IPS-18c (cell line): Measurements from ENCODE around the gene TET2.
A peak's percentile ranks its signal among the peaks of the same experiment; 100 is the strongest.

ENCODE experiments used
- H3K4me3 ChIP-seq: 2 replicates; pipeline ENCODE4 v1.7.0; 2013; ENCODE audit warnings: low read depth, mild to moderate bottlenecking, low read length, moderate library complexity; ENCODE audit not compliant: insufficient read depth
- H3K9me3 ChIP-seq: one replicate; pipeline ENCODE4 v1.6.1; 2013; ENCODE audit warnings: mild to moderate bottlenecking, low read length, moderate library complexity; ENCODE audit not compliant: control insufficient read depth, insufficient read depth

The TET2 gene

DNA sequence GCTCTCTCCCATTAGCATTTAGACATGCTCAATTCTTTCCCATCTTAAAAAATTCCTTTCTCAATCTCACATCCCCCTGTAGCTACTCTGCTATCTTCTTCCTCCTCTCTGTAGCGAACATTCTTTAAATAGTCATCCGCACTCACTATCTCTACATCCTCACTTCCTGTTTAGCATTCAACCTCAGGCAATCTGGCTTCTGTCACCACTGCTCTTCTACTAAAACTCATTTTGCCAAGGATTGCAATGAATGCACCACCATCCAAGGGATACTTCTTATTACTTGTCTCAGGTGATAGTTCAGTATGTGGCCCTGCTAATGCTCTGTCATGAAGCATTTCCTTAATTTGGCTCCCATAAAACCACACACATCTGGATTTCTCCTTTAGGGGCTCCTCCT is 10.9 kb upstream of the TET2 start:
- Histone ChIP-seq H3K4me3 (no peak overlapping the region), H3K9me3 (no peaks in the 10 kb centered on the region)

DNA sequence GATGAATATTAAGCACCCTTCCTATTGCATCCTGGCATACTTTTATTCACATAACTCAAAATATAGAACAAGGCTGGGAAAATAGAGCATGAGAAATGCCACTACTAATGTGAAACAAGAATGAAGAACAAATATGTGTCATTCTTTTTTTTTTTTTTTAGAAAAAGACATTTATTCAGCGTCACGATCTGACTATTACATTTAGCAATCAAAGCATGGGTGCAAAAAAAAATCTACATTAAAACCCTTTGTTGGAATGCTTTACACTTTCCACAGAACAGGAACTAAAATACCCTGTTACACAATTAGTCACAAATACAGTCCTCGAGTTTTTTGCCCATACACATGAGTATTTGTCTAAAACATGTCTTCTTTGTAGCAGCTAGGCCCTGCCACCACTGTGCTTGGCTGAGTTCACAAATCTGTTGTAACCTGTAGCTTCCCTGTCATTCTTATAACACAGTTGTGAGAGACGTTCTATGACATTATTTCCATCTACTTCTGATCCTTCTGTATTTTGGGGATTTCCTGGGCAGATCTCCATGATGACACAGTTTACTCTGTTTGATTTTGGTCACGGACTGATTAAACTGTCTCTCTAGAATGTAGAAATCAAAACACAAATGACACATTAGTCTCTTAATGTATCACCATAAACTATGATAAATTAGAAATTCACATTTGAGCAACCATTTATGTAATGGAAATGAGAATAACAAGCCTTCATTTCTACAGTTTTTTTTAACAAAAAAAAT is 9.4 kb upstream of the TET2 start:
- Histone ChIP-seq H3K9me3 (no peaks in the 10 kb centered on the region), H3K4me3 (no peak overlapping the region)

GRCh38 chr4:105139646-105140045 is 7.0 kb upstream of the TET2 start:
- no peaks in the 10 kb centered on the region for H3K9me3 ChIP-seq
- H3K4me3 ChIP-seq = no peak overlapping the region

- Histone ChIP-seq H3K4me3 (no peak overlapping the region), H3K9me3 (no peaks in the 10 kb centered on the region)
Observed at GRCh38 chr4:105140684-105141490, 5.8 kb upstream of the TET2 start.

DNA sequence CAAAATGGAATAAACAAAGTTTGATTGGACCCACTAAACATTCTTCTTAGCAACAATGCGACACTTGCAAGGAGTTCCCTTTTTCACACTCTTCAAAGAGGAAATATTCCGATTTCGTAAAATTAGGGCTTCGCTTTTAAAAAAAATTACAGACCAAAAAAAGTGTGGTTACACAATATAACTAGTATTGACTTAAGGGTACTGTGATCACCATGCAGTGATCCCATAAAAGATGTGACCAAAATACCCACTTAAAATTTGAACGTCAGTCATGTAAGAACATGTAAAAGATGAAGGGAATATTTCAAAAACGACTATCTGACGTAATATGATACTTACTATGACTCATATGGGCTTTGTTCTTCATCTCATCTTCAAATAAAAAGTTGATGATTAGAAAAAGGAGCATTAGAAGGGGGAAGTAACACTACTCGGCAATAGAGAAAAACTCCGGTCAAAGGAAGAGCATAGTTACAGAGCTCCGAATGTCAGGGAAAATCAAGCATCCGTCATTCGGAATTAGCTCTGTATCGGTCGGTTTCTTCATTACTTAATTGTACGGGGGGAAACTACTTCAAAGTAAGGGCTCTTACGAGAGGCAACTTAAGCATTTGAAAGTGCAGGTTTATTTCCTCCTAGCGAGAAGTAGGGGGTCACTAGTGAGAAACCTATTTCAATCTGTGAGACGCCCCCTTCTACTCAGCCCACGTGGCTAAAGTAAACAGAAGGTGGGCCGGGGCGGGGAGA is 1.3 kb upstream of the TET2 start:
- Histone ChIP-seq H3K4me3 (peak overlapping the region; percentile 50; the same call in 1 of the 2 replicates), H3K9me3 (no peaks in the 10 kb centered on the region)

DNA sequence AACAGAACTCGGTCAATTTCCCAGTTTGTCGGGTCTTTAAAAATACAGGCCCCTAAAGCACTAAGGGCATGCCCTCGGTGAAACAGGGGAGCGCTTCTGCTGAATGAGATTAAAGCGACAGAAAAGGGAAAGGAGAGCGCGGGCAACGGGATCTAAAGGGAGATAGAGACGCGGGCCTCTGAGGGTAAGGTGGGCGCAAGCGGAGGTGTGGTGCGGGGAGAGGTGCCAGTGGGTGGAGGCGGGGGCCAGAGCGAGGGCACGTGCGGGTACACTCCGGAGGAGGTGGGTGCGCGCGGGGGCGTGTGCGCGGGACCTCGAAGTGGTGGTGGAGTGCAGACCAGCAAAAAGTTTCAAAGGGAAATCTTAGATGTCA is 787 bp upstream of the TET2 start:
- Histone ChIP-seq H3K9me3 (no peaks in the 10 kb centered on the region), H3K4me3 (peak overlapping the region; percentile 50)

GRCh38 chr4:105147016-105147552 is 408 bp downstream of the TET2 start:
- H3K9me3 ChIP-seq = no peaks in the 10 kb centered on the region
- peak overlapping the region; percentile 50 for H3K4me3 ChIP-seq

- peak overlapping the region; percentile 50 for H3K4me3 ChIP-seq
Observed at GRCh38 chr4:105147553-105148161, 981 bp downstream of the TET2 start.

DNA sequence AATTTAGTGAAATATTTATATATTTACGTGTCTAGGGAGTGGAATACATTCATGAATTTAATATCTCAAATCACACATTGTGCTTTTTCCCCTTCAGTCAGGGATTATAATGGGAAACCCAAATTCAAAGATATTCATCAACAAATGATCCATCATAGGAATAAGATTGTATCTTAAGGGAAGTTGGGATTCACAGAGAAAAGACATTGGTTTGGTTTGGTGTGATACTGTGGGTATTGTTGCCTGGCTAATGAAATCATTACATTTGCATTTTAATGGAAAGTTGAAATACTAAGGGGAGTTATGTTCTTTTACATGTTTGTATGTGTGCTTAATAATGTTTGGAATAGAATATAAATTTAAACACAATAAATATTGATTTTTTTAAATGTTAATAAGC is 1.7 kb downstream of the TET2 start:
- no peak overlapping the region for H3K4me3 ChIP-seq

More at GRCh38 chr4:105147553-105148161, 981 bp downstream of the TET2 start:
- no peaks in the 10 kb centered on the region for H3K9me3 ChIP-seq

DNA sequence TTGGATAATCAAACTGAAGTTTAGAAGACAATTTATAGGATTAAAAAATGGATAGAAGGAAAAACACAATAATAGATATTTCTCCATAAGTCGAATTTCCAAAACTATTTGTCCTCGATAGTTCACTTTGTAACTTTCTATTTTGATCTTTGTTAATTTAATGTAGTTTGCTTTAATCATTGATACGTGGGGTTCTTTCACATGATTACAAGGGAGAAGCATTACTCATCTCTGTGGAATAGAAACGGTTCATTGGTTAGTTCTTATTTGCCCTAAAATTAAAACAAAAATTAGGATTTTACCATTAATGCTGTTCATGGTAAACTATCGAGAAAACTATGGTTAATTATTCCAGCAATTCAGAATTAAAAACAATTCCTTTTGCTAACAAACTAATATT is 2.1 kb downstream of the TET2 start:
- Histone ChIP-seq H3K9me3 (no peaks in the 10 kb centered on the region), H3K4me3 (no peak overlapping the region)

More for the DNA sequence above, 1.7 kb downstream of the TET2 start:
- H3K9me3 ChIP-seq = no peaks in the 10 kb centered on the region

- no peak overlapping the region for H3K4me3 ChIP-seq
- no peaks in the 10 kb centered on the region for H3K9me3 ChIP-seq
Observed at GRCh38 chr4:105149771-105150170, 3.1 kb downstream of the TET2 start.

- no peaks in the 10 kb centered on the region for H3K9me3 ChIP-seq
- H3K4me3 ChIP-seq = no peak overlapping the region
Observed at GRCh38 chr4:105150503-105150902, 3.8 kb downstream of the TET2 start.

DNA sequence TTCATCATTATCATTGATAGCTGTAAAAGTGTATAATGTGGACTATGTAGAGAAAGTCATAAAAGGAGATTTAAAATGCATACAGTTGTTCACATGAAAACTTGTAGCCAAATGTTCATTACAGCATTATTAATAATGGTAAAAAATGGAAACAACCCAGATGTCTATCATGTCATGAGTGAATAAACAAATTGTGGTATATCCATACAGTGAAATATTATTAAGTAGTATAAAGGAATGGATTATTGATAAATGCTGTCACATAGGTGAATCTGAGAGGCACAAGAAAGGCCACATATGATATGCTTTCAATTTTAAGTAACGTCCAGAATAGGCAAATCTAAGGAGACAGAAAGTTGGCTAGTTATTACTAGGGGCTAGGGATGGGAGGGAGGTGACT is 7.1 kb downstream of the TET2 start:
- no peaks in the 10 kb centered on the region for H3K9me3 ChIP-seq
- H3K4me3 ChIP-seq = no peak overlapping the region

DNA sequence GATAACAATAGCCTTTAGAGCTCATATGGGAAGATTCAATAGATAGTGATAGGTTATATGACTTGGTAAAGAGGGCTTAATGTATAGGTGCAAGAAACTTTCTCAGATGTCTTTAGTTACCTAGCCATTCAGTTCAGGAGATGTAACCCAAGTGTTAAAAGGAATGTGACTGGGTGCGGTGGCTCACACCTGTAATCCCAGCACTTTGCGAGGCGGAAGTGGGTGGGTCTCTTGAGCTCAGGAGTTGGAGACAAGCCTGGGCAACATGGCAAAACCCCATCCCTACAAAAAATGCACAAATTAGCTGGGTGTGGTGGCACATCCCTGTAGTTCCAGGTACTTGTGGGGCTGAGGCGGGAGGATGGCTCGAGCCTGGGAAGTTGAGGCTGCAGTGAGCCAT is 7.9 kb downstream of the TET2 start:
- H3K4me3 ChIP-seq = no peak overlapping the region
- H3K9me3 ChIP-seq = no peaks in the 10 kb centered on the region

DNA sequence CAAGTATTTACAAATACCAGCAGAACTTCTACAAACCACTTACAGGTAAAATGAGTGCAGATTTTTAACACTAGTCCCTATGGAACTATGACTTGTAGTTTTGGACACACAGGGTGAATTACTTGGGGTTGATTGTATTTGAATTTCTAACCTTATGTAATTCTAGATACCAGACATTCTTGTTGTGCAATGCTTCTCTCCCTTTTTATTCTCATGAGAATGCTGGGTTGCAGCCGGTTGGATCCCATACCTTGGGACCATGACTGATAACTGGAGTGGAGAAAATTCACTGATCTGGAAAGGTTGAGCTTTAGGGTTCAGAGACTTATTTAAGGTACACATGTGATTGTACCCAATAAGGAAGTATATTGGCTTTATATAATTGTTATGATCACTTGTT is 8.8 kb downstream of the TET2 start:
- H3K9me3 ChIP-seq = no peaks in the 10 kb centered on the region
- H3K4me3 ChIP-seq = no peak overlapping the region

DNA sequence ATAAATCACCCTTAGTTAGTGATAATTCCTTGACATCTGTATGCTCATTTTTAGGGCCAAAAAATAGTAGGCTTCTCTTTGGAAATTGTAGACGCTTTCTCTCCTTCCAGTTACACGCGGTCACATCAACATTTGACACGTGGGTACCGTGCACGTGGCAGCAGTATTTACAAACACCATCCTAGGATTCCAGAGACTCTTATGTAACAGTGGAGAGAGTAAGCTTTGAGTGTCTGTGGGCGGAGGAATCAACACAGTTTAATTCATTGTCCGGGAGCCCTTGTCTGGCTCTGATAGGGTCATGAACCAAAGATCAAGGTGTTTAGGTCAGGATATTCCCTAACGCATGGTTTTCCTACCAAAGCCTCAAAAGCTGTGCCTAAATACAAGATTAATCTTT is 12.2 kb downstream of the TET2 start:
- no peak overlapping the region for H3K4me3 ChIP-seq
- H3K9me3 ChIP-seq = no peaks in the 10 kb centered on the region

GRCh38 chr4:105162123-105162796 is 15.6 kb downstream of the TET2 start:
- Histone ChIP-seq H3K4me3 (no peak overlapping the region), H3K9me3 (no peaks in the 10 kb centered on the region)
